ENCODE results near the gene APC2. TPM values are rescaled to one million over a fixed set of nuclear protein-coding genes. Genes with fewer than 3 reads are reported as not detected.

The APC2 gene
- total RNA-seq, 1 donor from 2014 or later: 1.3 TPM

DNA sequence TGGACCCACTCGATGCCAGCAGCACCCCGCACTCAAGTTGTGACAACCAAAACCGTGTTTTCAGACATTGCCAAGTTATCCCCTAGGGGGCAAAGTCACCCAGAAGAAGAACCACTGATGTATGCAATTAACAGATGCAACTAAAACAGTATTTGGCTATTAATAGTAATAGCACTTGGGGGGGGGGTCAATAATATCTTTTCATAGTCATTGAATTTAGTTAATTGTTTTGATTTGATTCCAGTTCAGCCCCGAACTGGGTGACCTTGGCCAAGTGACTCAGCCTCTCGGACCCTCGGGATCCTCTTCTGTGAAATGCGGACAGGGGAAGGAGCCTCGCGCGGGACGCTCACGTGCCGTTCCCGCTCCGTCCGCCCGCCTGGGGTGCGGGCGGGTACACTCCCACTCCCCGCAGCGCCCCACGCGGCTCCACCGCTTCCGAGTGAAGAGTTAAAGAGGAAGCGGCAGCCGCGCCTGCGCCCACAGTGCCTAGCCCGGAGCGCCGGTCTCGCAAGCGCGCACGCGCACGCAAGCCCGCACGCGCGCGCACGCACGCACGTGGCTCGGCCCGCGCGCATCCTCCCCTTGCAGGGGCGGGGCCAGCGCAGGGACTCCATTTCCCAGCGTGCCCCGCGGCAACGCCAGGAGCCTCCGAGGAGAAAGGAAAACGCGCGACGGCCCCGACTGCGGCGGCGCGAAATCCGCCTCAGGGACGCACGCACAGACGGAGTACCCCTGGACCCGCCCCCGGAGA, 43.0 kb upstream of the APC2 start:
- peaks cover 2% of the 10 kb centered on the region for H3K27me3 Mint-ChIP-seq (ENCODE audit: insufficient read depth, low read depth)
- Histone ChIP-seq H3K27ac (no peak overlapping the region), H3K27me3 (peaks cover 13% of the 10 kb centered on the region), H3K9me3 (ENCODE audit: low read depth) (no peaks in the 10 kb centered on the region), H3K4me1 (peaks cover 14% of the 10 kb centered on the region), H4K20me1 (ENCODE audit: low read depth) (peaks cover 41% of the 10 kb centered on the region), H3K4me2 (peak overlapping the region; percentile 56), H3K4me3 (peak overlapping the region; percentile 44), H3K9ac (no peak overlapping the region), H3K79me2 (ENCODE audit: low read depth) (peaks cover 44% of the 10 kb centered on the region), H2AFZ (replicated peaks) (no peak overlapping the region), H3F3A (ENCODE audit: low read depth) (peaks cover 20% of the 10 kb centered on the region), H3K36me3 (no peaks in the 10 kb centered on the region)
- DNase-seq (ENCODE audit: low spot score): peak; percentile 100
- TF ChIP-seq EZH2phosphoT487 (IDR thresholded peaks at IDR 0.05) (no peak), EZH2 (IDR thresholded peaks at IDR 0.05) (no peak)
- TF ChIP-seq, protein P1, sequence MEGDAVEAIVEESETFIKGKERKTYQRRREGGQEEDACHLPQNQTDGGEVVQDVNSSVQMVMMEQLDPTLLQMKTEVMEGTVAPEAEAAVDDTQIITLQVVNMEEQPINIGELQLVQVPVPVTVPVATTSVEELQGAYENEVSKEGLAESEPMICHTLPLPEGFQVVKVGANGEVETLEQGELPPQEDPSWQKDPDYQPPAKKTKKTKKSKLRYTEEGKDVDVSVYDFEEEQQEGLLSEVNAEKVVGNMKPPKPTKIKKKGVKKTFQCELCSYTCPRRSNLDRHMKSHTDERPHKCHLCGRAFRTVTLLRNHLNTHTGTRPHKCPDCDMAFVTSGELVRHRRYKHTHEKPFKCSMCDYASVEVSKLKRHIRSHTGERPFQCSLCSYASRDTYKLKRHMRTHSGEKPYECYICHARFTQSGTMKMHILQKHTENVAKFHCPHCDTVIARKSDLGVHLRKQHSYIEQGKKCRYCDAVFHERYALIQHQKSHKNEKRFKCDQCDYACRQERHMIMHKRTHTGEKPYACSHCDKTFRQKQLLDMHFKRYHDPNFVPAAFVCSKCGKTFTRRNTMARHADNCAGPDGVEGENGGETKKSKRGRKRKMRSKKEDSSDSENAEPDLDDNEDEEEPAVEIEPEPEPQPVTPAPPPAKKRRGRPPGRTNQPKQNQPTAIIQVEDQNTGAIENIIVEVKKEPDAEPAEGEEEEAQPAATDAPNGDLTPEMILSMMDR (IDR thresholded peaks at IDR 0.05): peak; percentile 62
- H3K36me3 Mint-ChIP-seq: peaks cover 9% of the 10 kb centered on the region
- peaks cover 35% of the 10 kb centered on the region for H3K4me1 Mint-ChIP-seq
- H3K9me3 Mint-ChIP-seq: no peaks in the 10 kb centered on the region
- H3K4me3 Mint-ChIP-seq: peak overlapping the region; percentile 86
- H3K27ac Mint-ChIP-seq: peak overlapping the region; percentile 63

DNA sequence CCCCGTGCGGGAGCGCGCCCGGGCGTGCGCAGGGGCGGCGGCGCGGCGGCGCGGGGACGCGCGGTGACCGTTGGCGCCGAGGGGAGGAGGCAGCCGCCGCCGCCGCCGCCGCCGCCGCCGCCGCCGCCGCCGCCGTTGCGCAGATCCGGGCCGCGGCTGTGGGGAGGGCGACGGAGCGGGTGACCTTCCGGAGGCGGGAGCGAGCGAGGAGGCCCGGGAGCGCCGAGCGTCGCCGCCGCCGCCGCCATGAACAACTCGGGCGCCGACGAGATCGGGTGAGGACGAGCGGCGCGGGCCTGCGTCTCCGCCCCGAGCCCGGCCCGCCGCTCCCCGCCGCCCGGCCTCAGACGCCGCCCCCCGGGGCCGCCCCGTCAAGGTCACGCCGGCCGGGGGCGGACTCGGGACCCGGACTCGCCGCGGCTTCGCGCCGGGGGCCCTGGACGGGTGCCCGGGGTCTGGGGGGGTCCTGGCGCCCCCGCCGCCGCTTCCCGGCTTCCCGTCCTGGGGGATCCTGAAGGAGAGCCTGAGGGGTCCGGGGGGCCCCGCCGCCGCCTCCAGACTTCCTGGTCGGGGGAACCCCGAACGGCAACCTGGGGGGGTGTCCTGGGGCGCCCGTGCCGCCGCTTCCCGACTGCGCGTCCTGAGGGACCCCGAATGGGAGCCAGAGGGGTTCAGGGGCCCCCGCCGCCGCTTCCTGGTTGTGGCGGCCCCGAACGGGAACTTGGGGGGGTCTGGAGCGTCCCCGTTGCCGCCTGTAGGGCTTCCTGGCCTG, 42.2 kb upstream of the APC2 start, which contains the start of gene DAZAP1:
DAZAP1 (plus strand) TSS at position 59 of the 772 bp plus-strand sequence; CDS start at position 247, 188 bp downstream.
- H3K27ac Mint-ChIP-seq: peak within 1 kb of the TSS; percentile 63
- peaks cover 35% of the 10 kb centered on the region for H3K4me1 Mint-ChIP-seq
- DNase-seq (ENCODE audit: low spot score): no peak

DNA sequence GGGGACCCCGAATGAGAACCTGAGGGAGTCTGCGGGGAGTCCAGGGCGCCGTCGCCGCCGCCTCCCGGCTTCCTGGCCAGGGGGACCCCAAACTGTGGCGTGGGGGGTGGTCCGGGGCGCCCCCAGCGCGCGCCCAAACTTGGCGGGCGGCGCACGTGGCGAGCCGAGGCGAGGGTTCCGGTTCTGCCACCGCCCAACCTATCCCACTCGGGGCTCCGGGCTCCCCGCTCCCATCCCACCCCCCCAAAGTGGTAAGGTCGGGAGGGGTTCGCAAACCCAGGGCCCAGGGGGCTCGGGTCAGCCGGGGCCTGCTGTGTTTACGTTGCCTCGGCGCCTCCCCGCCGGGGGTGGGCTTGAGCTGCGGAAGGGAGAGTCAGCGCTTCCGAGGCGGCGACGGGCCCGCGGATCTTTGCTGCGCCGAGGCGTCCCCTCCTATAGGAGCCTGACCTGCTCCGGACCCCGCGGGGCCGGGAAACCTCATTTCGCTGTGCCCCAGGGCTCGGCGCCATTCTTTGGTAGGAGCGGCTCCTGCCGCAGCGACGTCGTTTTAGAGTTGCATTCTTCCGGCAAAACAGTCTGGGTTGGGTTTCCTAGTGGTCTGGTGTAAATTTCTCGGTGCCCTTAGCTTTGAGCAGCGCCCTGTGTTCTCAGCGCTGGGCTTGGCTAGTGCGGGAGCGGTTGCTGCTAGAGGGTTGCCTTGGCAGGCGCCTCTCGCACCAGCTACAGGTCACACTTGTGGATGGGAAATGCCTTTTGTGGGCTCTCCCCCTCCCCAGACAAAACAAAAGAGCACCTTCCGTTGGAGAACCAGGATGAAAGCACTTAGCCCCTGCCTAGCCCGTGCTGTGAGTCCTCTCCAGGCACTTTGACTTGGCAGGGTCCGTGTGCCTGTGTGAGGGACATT, 41.4 kb upstream of the APC2 start:
- peaks cover 57% of the 10 kb centered on the region for H4K20me1 ChIP-seq (ENCODE audit: low read depth)
- H3K27me3 Mint-ChIP-seq (ENCODE audit: insufficient read depth, low read depth): no peaks in the 10 kb centered on the region
- peaks cover 9% of the 10 kb centered on the region for H3K36me3 Mint-ChIP-seq
- no peak overlapping the region for H2AFZ ChIP-seq (replicated peaks)
- peaks cover 29% of the 10 kb centered on the region for H3K4me1 Mint-ChIP-seq
- peak overlapping the region; percentile 99 for H3K4me3 ChIP-seq
- H3F3A ChIP-seq (ENCODE audit: low read depth): peaks cover 24% of the 10 kb centered on the region
- H3K9me3 Mint-ChIP-seq: no peaks in the 10 kb centered on the region
- DNase-seq (ENCODE audit: low spot score): peak; percentile 70
- peak overlapping the region; percentile 81 for H3K27ac Mint-ChIP-seq
- peaks cover 14% of the 10 kb centered on the region for H3K4me1 ChIP-seq
- peaks cover 60% of the 10 kb centered on the region for H3K79me2 ChIP-seq (ENCODE audit: low read depth)
- peaks cover 10% of the 10 kb centered on the region for H3K27me3 ChIP-seq
- no peaks in the 10 kb centered on the region for H3K36me3 ChIP-seq
- no peaks in the 10 kb centered on the region for H3K9me3 ChIP-seq (ENCODE audit: low read depth)
- H3K4me2 ChIP-seq: peak overlapping the region; percentile 96
- TF ChIP-seq, protein P1 (IDR thresholded peaks at IDR 0.05): no peak
- TF ChIP-seq EZH2 (IDR thresholded peaks at IDR 0.05): no peak
- TF ChIP-seq EZH2phosphoT487 (IDR thresholded peaks at IDR 0.05): no peak
- H3K4me3 Mint-ChIP-seq: peak overlapping the region; percentile 97
- H3K27ac ChIP-seq: no peak overlapping the region
- H3K9ac ChIP-seq: peak overlapping the region; percentile 73

More for the DNA sequence above, 42.2 kb upstream of the APC2 start, which contains the start of gene DAZAP1:
- Histone ChIP-seq H3F3A (ENCODE audit: low read depth) (peaks cover 20% of the 10 kb centered on the region), H3K79me2 (ENCODE audit: low read depth) (peaks cover 51% of the 10 kb centered on the region), H3K4me3 (peak within 1 kb of the TSS; percentile 99), H3K36me3 (no peaks in the 10 kb centered on the region), H4K20me1 (ENCODE audit: low read depth) (peaks cover 49% of the 10 kb centered on the region), H2AFZ (replicated peaks) (no peak within 1 kb of the TSS), H3K27ac (no peak within 1 kb of the TSS), H3K4me2 (peak within 1 kb of the TSS; percentile 96), H3K27me3 (peaks cover 10% of the 10 kb centered on the region), H3K4me1 (peaks cover 14% of the 10 kb centered on the region), H3K9ac (peak within 1 kb of the TSS; percentile 73), H3K9me3 (ENCODE audit: low read depth) (no peaks in the 10 kb centered on the region)
- Mint-ChIP-seq H3K4me3 (peak within 1 kb of the TSS; percentile 97), H3K27me3 (ENCODE audit: insufficient read depth, low read depth) (peaks cover 1% of the 10 kb centered on the region), H3K36me3 (peaks cover 9% of the 10 kb centered on the region), H3K9me3 (no peaks in the 10 kb centered on the region)
- TF ChIP-seq, protein P1 (IDR thresholded peaks at IDR 0.05): no peak
- TF ChIP-seq EZH2 (IDR thresholded peaks at IDR 0.05) (no peak), EZH2phosphoT487 (IDR thresholded peaks at IDR 0.05) (no peak)
